ENCODE results near the gene PHF10.

PHF10 gene

DNA sequence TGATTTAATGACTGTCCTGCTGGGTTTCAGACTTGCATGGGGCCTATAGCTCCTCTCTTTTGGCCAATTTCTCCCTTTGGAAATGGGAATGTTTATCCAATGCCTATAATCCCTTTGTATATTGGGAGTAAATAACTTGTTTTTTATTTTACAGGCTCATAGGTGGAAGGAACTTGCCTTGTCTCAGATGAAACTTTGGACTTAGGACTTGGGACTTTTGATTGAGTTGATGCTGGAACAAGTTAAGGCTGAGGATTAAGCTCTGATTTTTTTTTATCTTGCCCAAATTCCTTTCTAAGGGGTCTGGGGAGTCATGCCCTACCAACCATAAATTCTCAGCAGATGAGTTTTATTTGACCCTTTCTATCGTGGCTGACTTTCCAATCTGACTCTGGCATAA is 46.0 kb downstream of the PHF10 start:
- H3K4me3 ChIP-seq (ENCODE audit: low read depth, low read length): no peak overlapping the region
- TF ChIP-seq, protein P1, sequence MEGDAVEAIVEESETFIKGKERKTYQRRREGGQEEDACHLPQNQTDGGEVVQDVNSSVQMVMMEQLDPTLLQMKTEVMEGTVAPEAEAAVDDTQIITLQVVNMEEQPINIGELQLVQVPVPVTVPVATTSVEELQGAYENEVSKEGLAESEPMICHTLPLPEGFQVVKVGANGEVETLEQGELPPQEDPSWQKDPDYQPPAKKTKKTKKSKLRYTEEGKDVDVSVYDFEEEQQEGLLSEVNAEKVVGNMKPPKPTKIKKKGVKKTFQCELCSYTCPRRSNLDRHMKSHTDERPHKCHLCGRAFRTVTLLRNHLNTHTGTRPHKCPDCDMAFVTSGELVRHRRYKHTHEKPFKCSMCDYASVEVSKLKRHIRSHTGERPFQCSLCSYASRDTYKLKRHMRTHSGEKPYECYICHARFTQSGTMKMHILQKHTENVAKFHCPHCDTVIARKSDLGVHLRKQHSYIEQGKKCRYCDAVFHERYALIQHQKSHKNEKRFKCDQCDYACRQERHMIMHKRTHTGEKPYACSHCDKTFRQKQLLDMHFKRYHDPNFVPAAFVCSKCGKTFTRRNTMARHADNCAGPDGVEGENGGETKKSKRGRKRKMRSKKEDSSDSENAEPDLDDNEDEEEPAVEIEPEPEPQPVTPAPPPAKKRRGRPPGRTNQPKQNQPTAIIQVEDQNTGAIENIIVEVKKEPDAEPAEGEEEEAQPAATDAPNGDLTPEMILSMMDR (IDR thresholded peaks at IDR 0.05; ENCODE audit: low read depth, low read length): no peak

DNA sequence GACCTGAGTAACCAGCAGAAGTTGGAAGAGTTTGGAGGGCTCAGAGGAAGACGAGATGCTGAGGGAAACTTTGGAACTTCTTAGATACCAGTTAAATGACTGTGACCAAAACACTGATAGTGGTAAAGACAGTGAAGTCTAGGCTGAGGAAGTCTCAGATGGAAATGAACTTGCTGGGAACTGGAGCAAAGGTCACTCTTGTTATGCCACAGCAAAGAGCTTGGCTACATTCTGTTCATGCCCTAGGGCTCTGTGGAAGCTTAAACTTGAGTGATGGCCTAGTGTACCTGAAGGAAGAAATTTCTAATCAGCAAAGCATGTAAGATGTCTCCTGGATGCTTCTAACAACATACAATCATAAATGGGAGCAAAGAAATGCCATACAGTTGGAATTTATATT is 47.2 kb downstream of the PHF10 start:
- no peak overlapping the region for H3K4me3 ChIP-seq (ENCODE audit: low read depth, low read length)
- TF ChIP-seq, protein P1 (IDR thresholded peaks at IDR 0.05; ENCODE audit: low read depth, low read length): no peak

DNA sequence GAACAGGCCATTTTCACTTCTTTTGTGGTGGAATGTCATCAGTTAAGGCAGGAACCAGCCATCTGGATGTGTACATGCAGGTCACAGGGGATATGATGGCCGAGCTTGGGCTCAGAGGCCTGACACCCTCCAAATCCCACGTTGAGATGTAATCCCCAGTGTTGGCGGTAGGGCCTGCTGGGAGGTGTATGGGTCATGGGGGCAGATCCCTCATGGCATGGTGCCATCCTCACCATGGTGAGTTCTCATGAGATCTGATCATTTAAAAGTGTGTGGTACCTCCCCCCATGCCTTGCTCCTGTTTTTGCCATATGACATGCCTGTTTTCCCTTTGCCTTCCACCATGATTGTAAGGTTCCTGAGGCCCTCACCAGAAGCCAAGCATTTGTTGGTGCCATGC is 49.3 kb downstream of the PHF10 start:
- TF ChIP-seq, protein P1 (IDR thresholded peaks at IDR 0.05; ENCODE audit: low read depth, low read length): no peak
- no peak overlapping the region for H3K4me3 ChIP-seq (ENCODE audit: low read depth, low read length)

DNA sequence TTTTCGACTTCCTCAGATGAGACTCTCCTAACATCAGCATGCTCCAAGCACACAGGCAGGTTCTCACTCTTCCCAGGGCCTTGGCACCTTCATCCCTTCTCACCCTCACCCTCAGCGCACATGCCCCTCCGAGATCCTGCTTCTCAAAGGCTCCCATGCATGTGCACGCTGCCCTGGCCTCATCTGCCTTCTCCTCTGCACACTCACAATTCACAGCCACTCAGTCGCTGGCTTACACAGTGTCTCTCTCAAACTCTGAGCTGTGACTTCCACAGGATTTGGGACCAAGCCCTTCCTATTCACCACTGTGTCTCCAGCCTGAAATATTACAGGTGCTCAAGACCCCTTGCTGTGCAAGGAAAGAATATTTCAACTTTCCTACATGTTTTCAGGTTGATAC is 52.7 kb downstream of the PHF10 start:
- H3K4me3 ChIP-seq (ENCODE audit: low read depth, low read length): no peak overlapping the region
- TF ChIP-seq, protein P1 (IDR thresholded peaks at IDR 0.05; ENCODE audit: low read depth, low read length): no peak

DNA sequence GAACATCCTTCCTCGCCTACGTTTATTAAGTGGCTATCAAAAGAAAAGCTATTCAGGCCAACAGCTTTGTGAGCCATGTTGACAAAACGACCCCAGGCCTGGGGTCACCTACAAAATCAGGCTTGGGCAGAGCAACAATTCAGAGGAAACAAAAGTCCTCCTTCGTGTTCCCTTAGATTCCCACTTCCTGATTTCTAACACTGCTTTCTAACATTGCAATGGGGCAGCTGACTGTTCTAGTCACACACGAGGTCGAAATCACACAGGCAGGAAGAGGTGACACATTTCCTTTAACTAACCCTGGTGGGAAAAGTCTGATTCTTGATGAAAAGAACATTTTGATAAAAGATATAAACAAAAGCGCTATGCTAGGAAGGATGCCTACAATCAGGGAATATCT is 54.4 kb downstream of the PHF10 start:
- H3K4me3 ChIP-seq (ENCODE audit: low read depth, low read length): no peak overlapping the region
- TF ChIP-seq, protein P1 (IDR thresholded peaks at IDR 0.05; ENCODE audit: low read depth, low read length): no peak

DNA sequence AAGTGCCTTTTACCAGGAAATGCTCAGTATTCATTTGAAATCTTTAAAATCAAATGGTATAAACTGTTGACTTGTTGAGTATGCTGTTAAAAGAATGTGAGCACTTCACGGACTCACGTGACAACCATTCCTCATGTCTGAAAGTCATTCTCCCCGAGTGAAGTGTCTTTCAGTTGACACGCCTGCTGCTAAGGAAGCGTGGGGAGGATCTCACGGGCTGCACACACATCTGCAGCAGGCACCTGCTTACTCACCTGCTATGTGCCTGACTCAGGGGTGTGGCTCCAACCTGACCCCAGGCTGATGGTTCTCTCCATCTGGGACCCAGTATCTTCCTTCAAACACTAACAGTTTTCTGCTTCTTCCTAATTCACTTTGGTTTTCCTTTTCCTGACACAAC is 55.2 kb downstream of the PHF10 start:
- TF ChIP-seq, protein P1 (IDR thresholded peaks at IDR 0.05; ENCODE audit: low read depth, low read length): no peak
- no peak overlapping the region for H3K4me3 ChIP-seq (ENCODE audit: low read depth, low read length)

DNA sequence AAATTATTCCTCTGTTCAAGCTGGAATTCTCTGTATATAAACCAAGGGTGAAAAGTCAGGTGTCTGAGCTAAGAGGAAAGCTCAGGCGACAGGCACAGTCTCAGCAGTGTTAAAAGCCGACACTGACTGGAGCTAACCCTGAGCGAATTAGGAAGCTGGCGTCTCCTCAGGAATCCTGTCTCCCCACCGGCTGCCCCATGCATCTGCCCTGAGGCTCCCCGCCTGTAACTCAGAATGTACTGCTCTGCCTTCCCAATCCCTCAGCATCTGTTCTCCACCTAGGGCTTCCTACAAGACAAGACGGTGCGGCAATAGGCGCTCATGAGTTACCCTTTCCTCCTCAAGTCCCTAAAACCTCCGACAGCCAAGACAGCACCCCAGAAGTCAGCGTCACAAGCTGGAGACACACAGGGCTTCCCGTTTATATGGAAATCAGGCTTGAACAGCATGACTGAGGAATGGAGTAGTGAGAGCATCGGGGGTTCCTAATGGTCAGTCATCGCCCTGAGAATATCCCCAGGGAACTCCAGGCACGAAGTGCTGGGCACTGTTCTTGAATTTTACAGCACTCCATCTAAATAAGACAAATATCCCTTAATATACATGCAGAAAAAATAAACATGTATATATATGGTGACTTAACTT is 56.0 kb downstream of the PHF10 start:
- TF ChIP-seq, protein P1 (IDR thresholded peaks at IDR 0.05; ENCODE audit: low read depth, low read length): no peak
- no peak overlapping the region for H3K4me3 ChIP-seq (ENCODE audit: low read depth, low read length)

Data from WI38 (cell line).